Smooth muscle cell (in vitro differentiated cells): ENCODE results near the gene ZFAND5. TPM values are rescaled to one million over a fixed set of nuclear protein-coding genes. Genes with fewer than 3 reads are reported as not detected.

Experiments used
- DNase-seq: peaks from one replicate; lab custom pipeline; 2025; ENCODE audit not compliant: unreplicated experiment; lab: John Stamatoyannopoulos, UW
- H2AFZ ChIP-seq: fragments of 200-600 bp; sonication (generic); 2 replicates; pipeline ENCODE4 v1.6.0; 2016; ENCODE audit warnings: antibody characterized with exemption, low read depth, mild to moderate bottlenecking
- H3F3A ChIP-seq: fragments of 200-600 bp; sonication (generic); 2 replicates; pipeline ENCODE4 v1.6.0; 2017; ENCODE audit warnings: antibody characterized with exemption, low read depth
- H3K27ac ChIP-seq: fragments of 200-600 bp; sonication (generic); 2 replicates; pipeline ENCODE4 v1.5.1; 2016; ENCODE audit warnings: low read depth, mild to moderate bottlenecking
- H3K27me3 ChIP-seq: fragments of 200-600 bp; sonication (generic); 2 replicates; pipeline ENCODE4 v1.6.1; 2016; ENCODE audit warnings: low read depth, mild to moderate bottlenecking
- H3K36me3 ChIP-seq: fragments of 200-600 bp; sonication (generic); 2 replicates; pipeline ENCODE4 v1.5.1; 2016; ENCODE audit warnings: low read depth
- H3K4me1 ChIP-seq: fragments of 200-600 bp; sonication (generic); 2 replicates; pipeline ENCODE4 v1.5.1; 2016; ENCODE audit warnings: low read depth
- H3K4me2 ChIP-seq: fragments of 200-600 bp; sonication (generic); 2 replicates; pipeline ENCODE4 v1.6.0; 2016; ENCODE audit warnings: mild to moderate bottlenecking
- H3K4me3 ChIP-seq: fragments of 200-600 bp; sonication (generic); 2 replicates; pipeline ENCODE4 v1.5.1; 2016; ENCODE audit warnings: mild to moderate bottlenecking
- H3K79me2 ChIP-seq: fragments of 200-600 bp; sonication (generic); 2 replicates; pipeline ENCODE4 v1.6.0; 2016; ENCODE audit warnings: low read depth, mild to moderate bottlenecking
- H3K9ac ChIP-seq: fragments of 200-600 bp; sonication (generic); 2 replicates; pipeline ENCODE4 v1.6.0; 2016; ENCODE audit warnings: low read depth
- H3K9me3 ChIP-seq: fragments of 200-600 bp; sonication (generic); replicated peaks from 2 replicates; pipeline ENCODE4 v1.5.1; 2016; ENCODE audit warnings: low read depth
- H4K20me1 ChIP-seq: fragments of 200-600 bp; sonication (generic); 2 replicates; pipeline ENCODE4 v1.6.0; 2016; ENCODE audit warnings: low read depth
- WGBS: methylation state at CpG from one replicate; pipeline ENCODE4 v1.1.7; 2016; ENCODE audit warnings: low lambda C conversion rate; 5-methylcytosine and 5-hydroxymethylcytosine counted together
- polyA plus RNA-seq: library from polyadenylated mRNA; unstranded; fragments of >200 nt; fragmentation: Nextera tagmentation; extraction: Ambion mirVana; gene quantifications from 2 replicates; pipeline ENCODE4 v1.2.1, GENCODE V29; 2016
- total RNA-seq: library from RNA; depleted of rRNA; stranded (reverse); fragments of >200 nt; gene quantifications from 2 replicates; pipeline ENCODE4 v1.2.3, GENCODE V29; 2014
- TF ChIP-seq, protein P1 (sequence below): fragments of 200-600 bp; sonication (generic); IDR thresholded peaks from 2 replicates; pipeline ENCODE4 v1.5.1; 2017; ENCODE audit warnings: borderline replicate concordance, mild to moderate bottlenecking, antibody characterized with exemption; ENCODE audit not compliant: insufficient read depth, poor library complexity, severe bottlenecking

Gene ZFAND5
- total and polyA plus RNA-seq, 2 experiments from 2014 or later = 163 to 244 TPM

DNA sequence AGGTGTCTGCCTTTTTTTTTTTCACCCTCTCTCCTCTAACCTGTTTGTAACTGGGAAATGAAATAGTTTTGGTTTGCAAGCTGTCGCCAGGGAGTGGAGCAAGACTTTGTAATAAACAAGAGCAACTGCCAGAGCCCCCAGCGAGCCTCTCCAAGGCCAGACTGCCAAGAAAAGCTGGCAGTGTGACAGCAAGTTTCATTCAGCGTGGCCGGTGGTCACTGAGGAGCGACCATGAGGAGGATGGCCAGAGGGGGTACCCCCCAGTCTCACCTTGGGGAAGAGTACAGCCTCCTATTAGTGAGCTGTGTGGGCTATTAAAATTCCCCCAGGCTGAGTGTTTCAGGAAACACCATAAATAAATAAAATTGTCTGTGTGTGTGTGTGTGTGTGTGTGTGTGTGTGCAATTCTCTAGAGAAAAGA, 49.9 kb downstream of the ZFAND5 start:
- H3K4me1 ChIP-seq = peaks cover 16% of the 10 kb centered on the region
- no peak overlapping the region for H3K9ac ChIP-seq
- no peak overlapping the region for H3K4me3 ChIP-seq
- no peaks in the 10 kb centered on the region for H3K9me3 ChIP-seq
- no peaks in the 10 kb centered on the region for H3K79me2 ChIP-seq
- no peaks in the 10 kb centered on the region for H3K36me3 ChIP-seq
- no peaks in the 10 kb centered on the region for H4K20me1 ChIP-seq
- H3K27me3 ChIP-seq = no peaks in the 10 kb centered on the region
- TF ChIP-seq, protein P1, sequence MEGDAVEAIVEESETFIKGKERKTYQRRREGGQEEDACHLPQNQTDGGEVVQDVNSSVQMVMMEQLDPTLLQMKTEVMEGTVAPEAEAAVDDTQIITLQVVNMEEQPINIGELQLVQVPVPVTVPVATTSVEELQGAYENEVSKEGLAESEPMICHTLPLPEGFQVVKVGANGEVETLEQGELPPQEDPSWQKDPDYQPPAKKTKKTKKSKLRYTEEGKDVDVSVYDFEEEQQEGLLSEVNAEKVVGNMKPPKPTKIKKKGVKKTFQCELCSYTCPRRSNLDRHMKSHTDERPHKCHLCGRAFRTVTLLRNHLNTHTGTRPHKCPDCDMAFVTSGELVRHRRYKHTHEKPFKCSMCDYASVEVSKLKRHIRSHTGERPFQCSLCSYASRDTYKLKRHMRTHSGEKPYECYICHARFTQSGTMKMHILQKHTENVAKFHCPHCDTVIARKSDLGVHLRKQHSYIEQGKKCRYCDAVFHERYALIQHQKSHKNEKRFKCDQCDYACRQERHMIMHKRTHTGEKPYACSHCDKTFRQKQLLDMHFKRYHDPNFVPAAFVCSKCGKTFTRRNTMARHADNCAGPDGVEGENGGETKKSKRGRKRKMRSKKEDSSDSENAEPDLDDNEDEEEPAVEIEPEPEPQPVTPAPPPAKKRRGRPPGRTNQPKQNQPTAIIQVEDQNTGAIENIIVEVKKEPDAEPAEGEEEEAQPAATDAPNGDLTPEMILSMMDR = no peak
- H2AFZ ChIP-seq = no peak overlapping the region
- peak overlapping the region; percentile 73 for H3K4me2 ChIP-seq
- DNase-seq = no peak
- H3K27ac ChIP-seq = no peak overlapping the region
- 34% methylated on average over 5 of the region's 5 CpGs for WGBS
- H3F3A ChIP-seq = no peaks in the 10 kb centered on the region

DNA sequence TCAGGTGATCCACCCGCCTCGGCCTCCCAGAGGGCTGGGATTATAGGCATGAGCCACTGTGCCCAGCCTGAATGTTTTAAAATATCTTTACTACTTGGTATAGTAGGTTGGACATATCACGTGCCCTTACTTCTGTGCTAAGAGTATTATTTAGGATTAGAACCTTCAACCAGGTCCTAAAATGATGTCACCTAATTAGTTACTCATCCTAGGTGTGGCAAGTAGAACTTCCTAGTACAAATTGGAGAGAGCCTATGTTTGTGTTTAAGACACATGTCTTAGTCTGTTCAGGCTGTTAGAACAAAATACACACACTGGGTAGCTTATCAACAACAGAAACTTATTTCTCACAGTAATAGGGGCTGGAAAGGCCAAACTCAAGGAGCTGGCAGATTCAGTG, 51.5 kb downstream of the ZFAND5 start:
- H3K27me3 ChIP-seq = no peaks in the 10 kb centered on the region
- no peak for DNase-seq
- peaks cover 16% of the 10 kb centered on the region for H3K4me1 ChIP-seq
- no peak overlapping the region for H2AFZ ChIP-seq
- no peaks in the 10 kb centered on the region for H4K20me1 ChIP-seq
- 84% methylated on average over 3 of the region's 3 CpGs for WGBS
- H3F3A ChIP-seq = no peaks in the 10 kb centered on the region
- H3K4me3 ChIP-seq = no peak overlapping the region
- no peaks in the 10 kb centered on the region for H3K9me3 ChIP-seq
- H3K79me2 ChIP-seq = no peaks in the 10 kb centered on the region
- H3K27ac ChIP-seq = no peak overlapping the region
- no peak overlapping the region for H3K9ac ChIP-seq
- no peak overlapping the region for H3K4me2 ChIP-seq
- H3K36me3 ChIP-seq = no peaks in the 10 kb centered on the region
- TF ChIP-seq, protein P1 = no peak

DNA sequence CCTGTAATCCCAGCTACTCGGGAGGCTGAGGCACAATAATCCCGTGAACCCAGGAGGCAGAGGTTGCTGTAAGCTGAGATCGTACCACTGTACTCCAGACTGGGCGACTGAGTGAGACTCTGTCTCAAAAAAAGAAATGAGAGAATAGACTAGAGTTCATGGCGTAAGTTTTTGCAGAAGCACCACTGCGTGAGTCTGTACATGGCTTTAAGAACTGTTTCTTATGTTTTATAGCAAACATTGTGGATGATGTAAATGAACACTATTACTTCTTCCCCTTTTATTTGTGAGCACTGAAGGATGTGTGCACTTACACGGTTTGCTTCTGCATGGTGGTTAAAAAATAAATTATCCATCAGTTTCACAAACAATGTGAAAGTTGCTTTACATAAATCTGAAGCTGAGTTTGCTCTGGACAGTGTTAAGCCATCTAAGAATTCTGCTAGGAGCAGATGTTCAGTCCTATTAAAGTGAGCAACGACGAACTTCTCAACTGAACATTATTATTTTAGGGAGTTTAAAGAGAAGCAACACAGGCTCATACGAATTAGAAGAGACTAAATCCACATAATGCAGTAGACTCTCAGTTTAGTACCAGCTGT, 52.5 kb downstream of the ZFAND5 start:
- TF ChIP-seq, protein P1 = no peak
- Histone ChIP-seq H3K9ac (no peak overlapping the region), H3K4me1 (peaks cover 16% of the 10 kb centered on the region), H3K79me2 (no peaks in the 10 kb centered on the region), H3K4me2 (no peak overlapping the region), H4K20me1 (no peaks in the 10 kb centered on the region), H3K27me3 (no peaks in the 10 kb centered on the region), H2AFZ (peak overlapping the region; percentile 71), H3K36me3 (no peaks in the 10 kb centered on the region), H3K9me3 (no peaks in the 10 kb centered on the region), H3K27ac (no peak overlapping the region), H3K4me3 (no peak overlapping the region), H3F3A (no peaks in the 10 kb centered on the region)
- WGBS = 72% methylated on average over 10 of the region's 10 CpGs
- no peak for DNase-seq
